DMS 273 (cell line): ENCODE results near the gene ORM2.

ENCODE experiments used
- DNase-seq: peaks from one replicate; lab custom pipeline; 2025; ENCODE audit not compliant: unreplicated experiment; lab: John Stamatoyannopoulos, UW

ORM2 gene

GRCh38 chr9:114348261-114348905 lies 18.7 kb downstream of the ORM2 start:
- no peak for DNase-seq

- peak; percentile 72 for DNase-seq
Measured at GRCh38 chr9:114348906-114349482, 19.3 kb downstream of the ORM2 start.

GRCh38 chr9:114349713-114350480 lies 20.2 kb downstream of the ORM2 start:
- DNase-seq = no peak

- no peak for DNase-seq
Measured at GRCh38 chr9:114350636-114351401, 21.1 kb downstream of the ORM2 start.

GRCh38 chr9:114351932-114352331 lies 22.3 kb downstream of the ORM2 start:
- no peak for DNase-seq

- DNase-seq = no peak
Measured at GRCh38 chr9:114355821-114356220, 26.2 kb downstream of the ORM2 start.

GRCh38 chr9:114356792-114357191 lies 27.1 kb downstream of the ORM2 start:
- no peak for DNase-seq

GRCh38 chr9:114357360-114357759 lies 27.7 kb downstream of the ORM2 start:
- DNase-seq = no peak

- no peak for DNase-seq
Measured at GRCh38 chr9:114357911-114358328, 28.3 kb downstream of the ORM2 start.

GRCh38 chr9:114359801-114360200 lies 30.1 kb downstream of the ORM2 start:
- DNase-seq = no peak

GRCh38 chr9:114361542-114361941 lies 31.9 kb downstream of the ORM2 start:
- no peak for DNase-seq

GRCh38 chr9:114362394-114362793 lies 32.7 kb downstream of the ORM2 start:
- no peak for DNase-seq

GRCh38 chr9:114363424-114363823 lies 33.8 kb downstream of the ORM2 start:
- no peak for DNase-seq

GRCh38 chr9:114364134-114365041 lies 34.7 kb downstream of the ORM2 start:
- DNase-seq = no peak

GRCh38 chr9:114365194-114365593 lies 35.5 kb downstream of the ORM2 start:
- no peak for DNase-seq

GRCh38 chr9:114366334-114367128 lies 36.9 kb downstream of the ORM2 start:
- DNase-seq = no peak

- DNase-seq = no peak
Measured at GRCh38 chr9:114367366-114367765, 37.7 kb downstream of the ORM2 start.

GRCh38 chr9:114367772-114368569 lies 38.3 kb downstream of the ORM2 start:
- DNase-seq = no peak
